Astrocyte (in vitro differentiated cells and primary cell): ENCODE measurements around the gene CD63.

Experiments used
- CTCF ChIP-seq: IDR thresholded peaks from 2 replicates; pipeline ENCODE4 v1.5.1; 2011; ENCODE audit warnings: low read depth, mild to moderate bottlenecking, inconsistent platforms, low read length, moderate library complexity; ENCODE audit not compliant: insufficient read depth
- EZH2 ChIP-seq: IDR thresholded peaks from 2 replicates; pipeline ENCODE4 v1.6.1; 2012; ENCODE audit warnings: mild to moderate bottlenecking, low read length, inconsistent platforms; ENCODE audit not compliant: insufficient read depth

- TF ChIP-seq CTCF (no peak), EZH2 (no peak)
Observed at GRCh38 chr12:55777856-55778255, 49.0 kb upstream of the CD63 start.
